Stimulated activated CD4-positive, alpha-beta T cell treated with anti-CD3 and anti-CD28 coated beads, Interleukin-2, amount 100 ng/mL, for 4 hours (primary cell): ENCODE results near the gene CHMP2A.

Source experiments
- DNase-seq: peaks from one replicate; pipeline ENCODE4 v3.0.0-alpha.2; 2020; ENCODE audit warnings: low read depth

Gene CHMP2A

DNA sequence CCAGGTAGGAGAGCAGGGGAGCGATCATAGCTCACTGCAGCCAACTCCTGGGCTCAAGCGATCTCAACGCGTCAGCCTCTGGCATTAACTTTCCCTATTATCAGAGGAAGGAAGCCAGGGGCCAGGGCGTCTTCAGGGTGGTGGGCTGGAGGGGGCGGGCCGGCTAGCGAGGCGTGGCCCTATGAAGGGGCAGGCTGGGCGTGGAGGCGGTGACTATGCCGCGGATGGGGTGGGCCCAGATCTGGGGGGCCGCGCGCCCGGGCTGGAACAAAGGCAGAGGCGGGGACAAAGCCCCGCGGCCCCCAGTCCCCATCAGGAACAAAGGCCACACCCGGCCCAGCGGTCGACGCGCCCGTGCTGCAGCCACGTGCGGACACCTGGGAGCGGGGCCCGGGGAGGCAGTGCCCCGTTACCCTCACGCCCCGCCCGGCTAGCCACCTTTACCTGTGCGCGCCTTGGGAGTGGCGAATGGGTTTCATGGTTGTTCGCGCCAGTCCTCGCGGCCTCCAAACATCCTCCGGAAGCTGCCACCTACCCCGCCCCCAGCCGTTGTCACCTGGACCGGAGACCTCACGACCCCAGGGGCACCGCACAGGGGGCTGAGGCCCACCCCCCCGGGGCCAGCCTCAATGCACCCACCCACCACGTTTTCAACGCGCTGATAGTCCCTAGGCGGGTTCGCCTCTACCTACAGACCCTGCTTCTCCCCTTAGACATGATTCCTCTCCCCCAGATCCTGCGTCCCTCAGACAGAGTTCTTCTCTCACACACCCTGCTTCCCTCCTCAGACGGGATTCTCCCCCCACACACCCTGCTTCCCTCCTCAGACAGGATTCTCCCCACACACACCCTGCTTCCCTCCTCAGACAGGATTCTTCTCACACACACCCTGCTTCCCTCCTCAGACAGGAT lies 16.4 kb downstream of the CHMP2A start:
- DNase-seq = no peak

DNA sequence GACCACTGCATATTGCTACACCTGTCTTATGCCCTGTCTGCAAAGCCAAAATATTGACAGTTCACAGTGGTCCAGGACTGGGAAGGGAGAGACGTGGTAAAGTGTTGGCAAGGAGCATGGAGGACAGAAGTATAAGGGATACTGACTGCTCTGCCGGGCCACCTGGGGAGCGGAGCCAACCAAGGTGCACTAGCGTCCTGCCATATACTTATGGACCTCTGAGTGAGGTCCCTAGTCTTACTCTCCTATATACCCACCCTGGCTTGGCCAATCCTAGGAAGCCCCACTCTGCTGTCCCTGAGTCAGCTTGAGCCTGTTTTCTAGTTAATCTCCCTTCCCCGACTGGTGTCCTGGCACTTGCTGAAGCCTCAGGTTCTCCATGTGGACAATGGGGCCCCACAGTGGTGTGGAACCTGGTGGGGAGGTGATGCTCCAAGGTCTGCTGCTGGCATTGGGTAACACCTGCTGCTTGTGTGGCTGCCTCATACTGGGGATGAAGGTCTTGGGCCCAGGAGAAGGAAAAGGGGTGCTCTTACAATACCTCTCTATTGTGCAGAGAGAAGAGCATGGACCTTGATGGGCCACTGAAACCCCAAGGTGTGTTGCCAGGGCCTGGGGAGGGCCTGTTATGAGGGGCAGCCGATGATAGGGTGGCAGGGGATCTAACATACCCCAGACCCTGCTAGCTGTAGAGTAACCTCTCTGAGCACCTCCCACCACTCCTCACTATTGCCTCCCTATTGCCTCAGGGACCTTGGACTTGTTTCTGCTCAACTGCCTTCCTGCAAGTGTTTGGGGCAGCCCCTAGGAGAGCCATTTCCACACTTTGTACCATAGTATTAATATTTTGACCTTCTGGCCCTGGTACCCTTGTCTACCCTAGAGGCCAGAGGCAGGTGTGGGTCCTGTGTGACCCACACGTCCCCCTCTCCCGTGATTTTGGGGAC lies 17.8 kb downstream of the CHMP2A start:
- DNase-seq = no peak

DNA sequence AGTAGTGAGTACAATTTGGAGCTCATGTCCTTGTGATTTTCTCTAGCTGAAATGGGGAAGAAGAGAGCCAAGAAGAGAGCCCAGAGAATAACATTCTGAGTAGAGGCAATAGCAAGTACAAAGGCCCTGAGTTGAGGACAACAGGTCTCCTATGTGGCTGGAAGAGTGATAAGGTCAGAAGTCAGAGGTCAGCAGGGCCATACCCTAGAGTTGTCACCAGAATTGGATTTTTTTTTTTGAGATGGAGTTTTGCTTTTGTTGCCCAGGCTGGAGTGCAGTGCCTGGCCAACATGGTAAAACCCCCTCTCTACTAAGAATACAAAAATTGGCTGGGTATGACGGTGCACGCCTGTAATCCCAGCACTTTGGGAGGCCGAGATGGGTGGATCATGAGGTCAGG lies 19.0 kb downstream of the CHMP2A start:
- no peak for DNase-seq

DNA sequence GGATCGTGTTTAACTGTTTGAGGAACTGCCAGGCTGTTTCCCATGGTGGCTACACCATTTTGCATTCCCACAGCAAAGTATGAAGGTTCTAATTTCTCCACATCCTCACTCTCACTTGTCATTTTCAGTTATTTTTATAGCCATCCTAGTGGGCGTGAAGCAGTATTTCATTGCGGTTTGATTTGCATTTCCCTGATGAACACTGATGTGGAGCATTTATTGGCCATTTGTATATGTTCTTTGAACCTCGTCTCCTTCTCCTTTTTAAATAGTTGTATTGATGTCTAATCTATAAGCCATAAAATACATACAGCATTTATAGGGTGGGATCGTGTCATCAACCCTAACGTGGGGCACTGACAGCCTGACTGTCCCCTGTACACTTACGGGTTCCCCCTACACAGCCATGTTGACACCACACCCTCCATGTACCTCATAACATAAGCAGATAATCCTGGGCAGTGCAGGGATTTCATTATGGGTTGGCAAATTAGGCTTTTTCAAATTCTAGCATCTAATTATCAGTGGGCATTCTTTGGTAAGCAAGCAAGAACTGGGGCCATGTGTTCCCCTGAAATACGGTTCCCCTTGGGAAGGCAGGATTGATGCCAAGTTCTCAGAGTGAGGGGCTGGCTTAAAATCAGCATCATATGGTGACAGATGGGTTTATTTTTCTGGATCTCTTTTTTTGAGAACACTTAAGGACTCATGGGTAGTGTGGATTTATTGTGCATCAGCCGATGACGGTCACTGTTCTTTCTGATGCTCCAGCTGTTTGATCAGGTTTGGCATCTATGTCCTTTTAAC lies 23.7 kb downstream of the CHMP2A start:
- DNase-seq = no peak

DNA sequence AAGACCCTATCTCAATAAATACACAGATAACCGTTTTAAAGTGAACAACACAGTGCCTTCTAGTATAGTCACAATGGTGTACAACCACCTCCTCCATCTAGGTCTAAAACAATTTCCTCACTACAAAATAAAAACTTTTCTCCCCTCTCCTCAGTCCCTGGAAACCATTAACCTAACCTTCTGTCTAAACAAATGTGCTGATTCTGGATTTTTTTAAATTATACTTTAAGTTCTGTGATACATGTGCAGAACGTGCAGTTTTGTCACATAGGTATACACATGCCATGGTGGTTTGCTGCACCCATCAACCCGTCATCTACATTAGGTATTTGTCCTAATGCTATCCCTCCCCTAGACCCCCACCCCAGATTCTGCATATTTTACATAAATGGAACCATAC lies 25.5 kb downstream of the CHMP2A start:
- no peak for DNase-seq

DNA sequence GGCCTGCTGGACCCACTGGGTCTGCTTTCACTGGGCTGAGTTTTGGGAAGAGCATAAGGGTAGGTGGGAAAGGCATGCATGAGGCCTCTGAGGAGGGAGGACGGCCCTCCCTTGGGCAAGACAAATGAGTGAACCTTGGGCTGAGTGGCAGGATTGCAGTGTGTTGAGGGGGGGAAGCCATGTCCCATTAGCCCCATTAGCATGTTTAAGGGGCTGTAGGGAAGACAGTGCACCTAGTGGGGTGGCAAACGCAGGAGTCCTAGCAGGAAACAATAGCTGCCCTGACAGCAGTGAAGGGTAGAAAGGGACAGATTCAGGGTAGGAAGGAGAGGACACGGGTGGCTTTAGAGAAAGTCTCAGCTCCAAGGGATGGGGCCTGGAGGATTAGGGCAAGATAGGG lies 32.2 kb downstream of the CHMP2A start:
- no peak for DNase-seq

DNA sequence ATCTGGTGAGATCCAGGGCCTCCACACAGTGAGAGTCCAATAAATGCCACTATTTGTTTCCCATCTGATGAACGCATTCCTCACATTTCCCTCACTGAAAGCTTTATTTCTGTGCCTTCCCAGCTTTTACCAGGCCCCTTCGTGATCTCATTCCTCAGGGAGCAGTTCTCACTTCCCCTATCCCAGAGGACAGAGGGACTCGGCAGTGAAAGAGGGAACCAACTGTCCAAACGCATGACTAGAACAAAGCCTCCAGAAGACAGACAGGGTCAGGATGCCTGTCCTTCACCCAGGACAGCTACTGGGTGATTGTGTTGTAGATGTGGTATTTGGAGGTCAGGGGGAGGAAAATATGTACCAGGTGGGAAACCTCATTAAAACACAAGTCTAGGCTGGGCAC lies 33.3 kb downstream of the CHMP2A start:
- DNase-seq = no peak

DNA sequence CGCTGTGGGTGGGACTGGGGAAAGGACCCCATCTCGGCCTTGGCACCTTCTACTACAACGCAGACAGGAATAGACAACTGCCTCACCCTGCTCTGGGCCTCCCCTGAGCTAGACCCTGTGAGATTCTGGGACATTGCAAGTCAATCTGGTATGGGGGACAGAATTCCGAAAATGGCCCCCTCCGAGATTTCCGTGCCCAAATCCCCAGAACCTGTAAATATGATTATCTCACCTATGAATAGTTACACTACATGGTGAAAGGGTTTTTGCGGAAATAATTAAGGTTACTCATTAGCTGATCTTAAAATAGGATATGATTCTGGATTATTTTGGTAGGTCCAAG lies 34.7 kb downstream of the CHMP2A start:
- no peak for DNase-seq

DNA sequence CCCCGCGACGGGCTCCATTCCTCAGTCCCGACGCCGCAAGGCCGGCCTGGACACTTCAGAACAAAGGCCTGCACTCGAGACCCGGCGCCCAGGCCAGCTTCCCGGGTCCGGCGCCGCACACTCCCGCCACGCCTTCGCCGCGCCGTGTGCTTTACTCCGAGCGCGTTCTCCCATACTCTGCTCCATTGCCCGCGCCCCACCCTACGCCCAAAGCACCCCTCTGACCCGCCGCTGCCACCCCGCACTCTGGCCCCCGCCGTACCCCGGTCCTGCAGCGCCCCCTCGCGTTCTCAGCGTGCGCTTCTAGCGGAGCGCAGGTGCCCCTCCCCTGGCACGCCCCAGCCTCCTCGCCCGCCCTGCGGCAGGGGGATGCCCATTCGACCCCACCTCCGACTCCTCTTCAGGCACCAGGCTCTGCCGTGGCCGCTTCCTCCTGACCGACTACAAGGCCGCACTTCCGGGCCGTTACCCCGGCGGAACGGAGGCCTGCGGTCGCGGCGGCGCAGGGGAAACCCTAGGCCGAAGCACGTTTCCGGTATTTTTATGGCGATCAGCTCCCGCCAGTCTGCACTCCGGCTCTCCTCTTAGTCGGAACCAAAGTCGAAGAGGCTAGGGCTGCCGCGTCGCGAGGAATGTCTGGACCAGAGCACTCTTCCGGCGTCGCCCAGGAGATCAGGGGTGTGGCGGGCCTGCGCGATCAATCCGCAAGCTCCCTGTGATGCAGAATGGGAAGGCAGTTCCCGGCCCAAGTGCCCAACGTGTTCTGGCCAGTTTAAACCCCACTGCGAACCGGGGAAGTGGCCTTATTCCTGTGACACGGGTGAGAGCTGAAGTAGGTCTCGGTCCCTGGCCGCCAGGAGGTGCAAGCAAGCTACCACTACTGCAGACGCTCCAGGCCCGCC lies 35.3 kb downstream of the CHMP2A start, which contains the start of gene ZBTB45:
ZBTB45 (minus strand) TSS at position 456 of the 902 bp plus-strand sequence. CDS start 2,137 bp downstream, outside the sequence.
- DNase-seq = peak; percentile 73

DNA sequence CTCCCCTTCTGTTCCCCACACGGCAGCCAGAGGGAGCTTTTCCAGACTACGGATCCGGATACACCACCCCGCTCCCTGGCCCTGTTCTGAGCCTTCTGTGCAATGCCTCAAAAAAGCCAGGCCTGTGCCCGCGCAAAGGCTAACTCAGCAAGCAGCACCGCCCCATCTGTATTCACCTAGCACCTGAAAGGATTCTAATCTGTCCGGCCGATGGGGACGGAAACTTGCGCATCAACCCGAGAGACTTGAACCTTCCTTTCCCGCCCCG lies 35.9 kb downstream of the CHMP2A start:
- no peak for DNase-seq

DNA sequence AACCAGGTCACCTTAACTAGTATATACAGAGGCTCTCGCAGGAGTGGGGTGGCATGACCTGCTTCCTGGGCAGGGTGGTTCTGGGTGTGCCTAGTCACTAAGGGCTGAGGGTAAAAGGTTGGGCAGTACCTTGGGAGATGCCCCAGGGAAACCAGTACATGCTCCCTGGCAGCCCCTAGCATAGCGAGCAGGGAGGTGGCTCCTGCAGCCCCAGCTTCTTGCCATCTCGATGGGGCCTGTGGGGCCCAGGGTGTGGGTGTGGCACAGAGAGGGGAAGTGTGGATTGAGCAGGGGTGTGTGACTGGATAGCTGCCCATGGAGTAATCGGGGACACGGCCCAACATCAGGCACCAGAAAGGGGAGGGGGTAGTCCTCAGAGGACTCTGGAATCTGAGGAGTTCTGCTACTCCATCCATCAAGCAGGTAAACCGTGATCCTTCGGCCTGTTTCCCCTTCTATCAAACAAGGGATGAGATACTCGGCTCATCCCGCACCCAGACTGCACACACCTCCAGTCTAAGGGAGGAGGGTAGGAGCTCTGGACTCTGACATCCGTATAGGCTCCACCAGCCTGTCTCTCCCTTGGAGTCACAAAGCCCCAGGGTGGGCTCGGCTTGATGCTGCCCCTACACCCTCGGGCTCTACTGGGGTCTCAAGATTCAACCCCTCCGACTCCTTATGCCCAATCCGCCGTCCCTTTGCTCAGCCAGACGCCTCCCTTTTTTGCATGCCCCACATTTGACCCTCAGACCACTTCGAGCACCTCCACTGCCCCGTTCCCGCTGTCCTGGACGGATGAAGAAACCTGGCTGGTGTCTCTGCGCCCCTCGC lies 36.4 kb downstream of the CHMP2A start:
- DNase-seq = no peak

DNA sequence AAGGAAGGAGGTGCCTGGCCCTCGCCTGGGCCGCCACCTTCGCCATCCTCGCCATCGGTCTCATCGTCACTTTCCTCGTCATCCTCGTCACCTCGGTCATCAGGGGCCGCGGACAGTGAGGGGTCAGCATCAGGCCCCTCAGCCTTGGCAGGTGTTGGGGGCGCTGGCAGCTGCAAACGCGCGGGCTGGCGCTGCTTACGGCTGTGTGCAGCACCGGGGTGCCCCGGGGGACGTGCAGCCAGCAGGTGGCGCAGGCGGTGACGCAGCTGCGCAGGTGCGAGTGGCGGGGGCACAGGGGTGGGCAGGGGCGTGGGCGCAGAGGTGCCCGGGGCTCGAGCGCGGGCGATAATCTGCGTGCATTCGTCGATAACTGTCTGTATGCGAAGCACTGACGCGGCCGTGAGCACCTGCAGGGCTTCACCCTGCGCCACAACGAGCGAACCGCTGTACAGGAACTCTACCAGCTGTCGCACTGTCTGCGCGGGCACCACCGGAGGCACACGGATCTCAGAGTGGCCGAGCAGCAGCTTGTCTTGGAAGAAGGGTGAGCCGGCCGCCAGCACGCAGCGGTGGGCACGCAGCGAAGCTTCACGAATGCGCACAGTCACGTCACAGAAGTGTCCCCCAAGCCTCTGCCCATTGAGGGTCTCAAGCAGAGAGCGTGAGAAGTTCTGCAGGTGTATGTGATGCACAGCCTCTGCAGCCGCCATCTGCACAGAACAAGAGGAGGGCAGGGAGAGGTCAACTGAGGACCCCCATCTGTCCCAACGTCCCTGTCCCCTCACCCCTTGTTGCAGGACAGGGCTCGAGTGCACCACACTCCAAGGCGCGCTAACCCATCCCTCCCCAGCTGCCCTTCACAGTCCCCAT lies 37.7 kb downstream of the CHMP2A start:
- DNase-seq = no peak

DNA sequence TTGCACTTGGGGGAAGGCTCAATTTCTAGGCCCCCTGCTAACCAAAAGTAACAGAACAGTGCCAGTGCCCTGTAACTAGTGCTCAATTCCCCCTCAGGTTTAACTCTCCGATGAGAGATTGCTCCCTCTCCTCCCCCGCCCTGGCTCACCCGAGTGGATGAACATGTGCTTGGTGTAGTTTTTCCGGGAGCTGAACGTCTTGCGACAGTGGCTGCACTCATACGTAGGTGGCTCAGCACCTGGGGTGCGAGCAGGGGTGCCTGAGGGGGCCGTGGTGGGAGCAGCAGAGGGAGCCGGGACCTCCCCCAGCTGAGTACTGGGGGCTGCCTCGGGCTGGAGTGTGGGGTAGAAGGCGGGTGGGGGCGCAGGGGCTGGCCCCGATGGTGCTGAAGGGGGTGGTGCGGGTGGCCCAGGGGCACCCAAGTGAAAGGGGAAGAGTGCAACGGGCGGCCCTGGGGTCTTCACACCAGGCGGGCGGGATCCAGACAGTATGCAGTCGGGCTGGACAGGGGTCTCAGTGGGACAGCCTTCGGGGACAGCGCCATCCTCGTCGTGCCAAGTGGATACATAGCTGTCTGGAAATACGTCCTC lies 38.6 kb downstream of the CHMP2A start:
- no peak for DNase-seq

DNA sequence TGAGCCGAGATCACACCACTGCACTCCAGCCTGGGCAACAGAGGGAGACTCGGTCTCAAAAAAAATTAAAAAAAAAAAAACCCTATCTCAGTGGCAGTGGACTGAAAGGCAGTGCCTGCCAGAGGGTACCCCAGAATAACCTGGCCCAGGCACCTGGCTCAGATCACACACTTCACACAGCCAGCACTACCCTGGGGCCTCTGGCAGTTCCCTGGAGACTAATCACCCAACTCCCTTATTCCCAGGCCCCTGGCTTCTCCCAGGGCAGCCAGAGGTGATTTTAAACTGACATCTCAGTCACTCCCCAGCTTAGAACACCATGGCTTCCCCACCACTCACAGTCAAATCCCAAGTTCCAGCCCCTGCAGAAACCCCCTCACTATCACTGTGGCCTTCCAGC lies 39.6 kb downstream of the CHMP2A start:
- DNase-seq = no peak

DNA sequence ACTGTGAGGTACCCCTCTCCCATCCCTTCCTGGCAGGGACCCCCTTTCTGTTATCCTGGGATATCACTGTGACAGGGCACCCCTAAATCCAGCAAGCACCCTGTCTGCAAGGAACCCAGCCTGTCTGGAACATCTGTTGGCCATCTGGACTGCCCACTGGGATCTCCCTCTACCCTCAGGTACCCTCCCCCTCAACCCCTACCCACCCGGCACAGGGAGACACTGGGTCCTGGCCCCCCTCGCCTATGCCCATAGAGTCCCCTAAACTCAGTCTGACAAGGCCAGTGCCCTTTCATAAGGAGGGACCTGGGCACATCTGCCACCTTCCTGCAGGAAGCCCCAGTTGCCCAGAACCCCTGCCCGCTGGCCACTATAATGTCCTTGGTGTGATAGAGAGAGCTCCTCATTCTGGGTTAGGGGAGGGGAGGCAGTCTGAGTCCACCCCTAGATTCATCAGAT lies 40.3 kb downstream of the CHMP2A start:
- no peak for DNase-seq

DNA sequence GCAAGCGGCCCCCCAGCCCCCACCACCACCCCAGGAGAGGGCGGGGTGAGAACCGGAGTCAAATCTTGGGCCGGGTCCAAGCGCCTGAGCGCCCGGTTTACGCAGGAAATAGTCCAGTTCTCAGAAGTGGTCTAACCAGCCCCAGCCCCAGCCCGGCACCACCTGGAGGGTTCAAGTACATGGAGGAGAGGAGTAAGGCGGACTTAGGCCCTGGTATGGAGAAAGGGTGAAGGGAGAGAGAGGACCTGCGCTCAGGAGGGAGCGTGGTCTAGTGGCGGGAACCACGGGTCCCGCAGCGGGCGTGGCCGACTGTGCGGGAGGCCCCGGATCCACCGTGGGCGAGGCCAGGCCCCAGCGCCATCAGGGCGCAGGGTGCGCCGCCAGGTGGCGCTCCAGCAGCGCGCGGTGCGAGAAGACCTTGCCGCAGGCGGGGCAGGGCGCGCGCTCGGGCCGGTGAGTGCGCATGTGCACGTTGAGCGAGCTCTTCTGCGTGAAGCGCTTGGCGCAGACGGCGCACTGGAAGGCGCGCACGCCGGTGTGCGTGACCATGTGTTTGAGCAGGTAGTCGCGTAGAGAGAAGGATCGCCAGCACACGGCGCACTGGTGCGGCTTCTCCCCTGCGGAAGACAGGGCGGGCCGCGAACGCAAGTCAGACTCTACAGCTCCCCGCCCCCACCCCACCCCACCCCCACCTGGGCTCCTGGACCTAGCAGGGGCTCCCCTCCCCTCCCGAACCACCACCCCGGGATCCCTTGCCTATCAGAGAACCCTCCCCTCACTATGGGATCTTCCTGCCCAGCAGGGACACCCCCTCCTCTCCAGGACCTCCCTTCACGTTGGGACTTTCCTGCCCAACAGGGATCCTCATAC lies 41.0 kb downstream of the CHMP2A start:
- peak; percentile 91 for DNase-seq

DNA sequence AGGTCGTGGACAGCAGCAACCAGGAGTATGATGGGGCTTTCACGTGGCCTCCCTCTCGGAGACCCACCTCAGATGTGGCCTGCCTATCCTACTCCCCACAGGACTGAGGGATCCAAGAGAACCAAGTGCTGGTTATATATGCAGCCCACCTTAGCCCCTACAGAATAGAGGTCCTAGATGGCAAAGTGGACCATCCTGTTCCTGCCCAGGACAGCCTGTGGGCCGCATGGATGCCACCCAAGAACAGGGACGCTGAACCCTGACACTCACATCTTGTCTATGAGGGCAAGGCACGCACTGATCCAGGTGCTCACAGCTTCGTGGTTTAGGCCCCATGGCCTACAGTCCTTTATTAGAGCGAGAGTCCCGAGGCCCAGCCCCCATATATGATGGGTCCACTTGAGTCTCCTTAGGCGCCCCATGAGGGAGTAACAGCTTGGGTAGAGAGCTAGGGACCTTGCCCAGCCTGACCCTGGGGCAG lies 41.7 kb downstream of the CHMP2A start:
- DNase-seq = no peak
